Measurements from ENCODE around the gene JDP2.
A peak's percentile ranks its signal among the peaks of the same experiment; 100 is the strongest.

Gene JDP2

DNA sequence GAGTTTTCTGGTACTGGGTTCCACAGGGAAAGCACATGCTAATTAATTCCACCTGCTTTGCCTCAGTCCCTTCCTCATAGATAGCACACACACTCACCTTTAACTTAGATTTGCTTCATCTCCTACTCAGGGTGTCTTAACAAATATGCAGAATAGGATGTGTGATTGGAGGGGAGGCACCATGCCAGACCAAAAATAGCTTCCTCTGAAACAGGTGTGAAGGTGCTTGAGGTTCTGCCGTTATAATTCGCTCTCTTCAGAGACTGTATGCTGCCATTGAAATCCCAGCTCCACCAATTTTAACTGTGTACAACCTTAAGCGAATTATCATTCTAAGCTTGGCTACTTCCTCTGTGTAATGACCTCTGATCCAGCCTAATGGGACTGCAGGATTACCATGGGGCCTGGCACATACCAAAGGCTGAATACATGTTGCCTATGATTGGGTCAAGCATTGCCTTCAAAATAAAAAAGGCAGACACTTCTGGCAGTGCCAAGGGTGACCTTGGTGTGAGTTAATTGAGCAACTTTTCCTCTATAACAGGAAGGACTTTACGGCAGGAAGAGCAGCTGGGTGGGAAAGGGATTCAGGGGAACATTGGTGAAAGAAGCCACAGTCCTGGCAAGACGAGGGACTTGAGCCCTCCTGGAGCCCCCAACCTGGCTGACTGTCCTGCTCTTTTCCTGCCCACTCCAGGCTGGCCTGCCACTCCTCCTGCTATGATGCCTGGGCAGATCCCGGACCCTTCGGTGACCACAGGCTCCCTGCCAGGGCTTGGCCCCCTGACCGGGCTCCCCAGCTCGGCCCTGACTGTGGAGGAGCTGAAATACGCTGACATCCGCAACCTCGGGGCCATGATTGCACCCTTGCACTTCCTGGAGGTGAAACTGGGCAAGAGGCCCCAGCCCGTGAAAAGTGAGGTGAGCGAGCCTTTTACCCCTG, 9.7 kb downstream of the JDP2 start:
- DNase-seq, result no peak

DNA sequence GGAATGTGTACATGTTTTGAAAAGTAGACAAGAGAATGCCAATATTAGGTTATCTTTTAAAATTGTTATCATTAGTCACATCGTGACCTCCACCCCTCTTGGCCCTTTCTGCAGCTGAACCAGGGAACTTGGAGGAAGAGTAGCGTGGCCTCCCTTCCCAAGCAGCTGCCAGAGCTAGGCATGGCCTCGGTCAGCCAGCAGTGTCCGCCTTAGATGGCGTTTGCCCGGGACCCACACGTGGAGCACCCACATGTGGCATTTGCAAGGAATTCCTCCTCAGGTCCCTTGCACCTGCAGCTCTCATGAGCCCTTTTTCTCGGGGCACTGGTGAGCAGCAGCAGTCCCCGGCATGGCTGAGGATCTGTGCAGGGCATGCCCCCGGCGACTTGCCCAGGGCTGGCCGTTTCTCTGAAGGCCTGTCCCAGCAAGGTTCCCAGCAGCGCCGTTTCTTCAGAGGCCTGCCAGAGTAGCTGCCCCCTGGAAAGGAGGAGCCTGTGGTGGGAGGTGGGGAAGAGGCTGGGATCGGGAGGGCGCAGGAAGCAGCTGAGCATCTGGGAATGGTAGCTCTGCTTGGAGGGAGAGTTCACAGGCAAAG, 10.8 kb downstream of the JDP2 start:
- DNase-seq, result no peak

DNA sequence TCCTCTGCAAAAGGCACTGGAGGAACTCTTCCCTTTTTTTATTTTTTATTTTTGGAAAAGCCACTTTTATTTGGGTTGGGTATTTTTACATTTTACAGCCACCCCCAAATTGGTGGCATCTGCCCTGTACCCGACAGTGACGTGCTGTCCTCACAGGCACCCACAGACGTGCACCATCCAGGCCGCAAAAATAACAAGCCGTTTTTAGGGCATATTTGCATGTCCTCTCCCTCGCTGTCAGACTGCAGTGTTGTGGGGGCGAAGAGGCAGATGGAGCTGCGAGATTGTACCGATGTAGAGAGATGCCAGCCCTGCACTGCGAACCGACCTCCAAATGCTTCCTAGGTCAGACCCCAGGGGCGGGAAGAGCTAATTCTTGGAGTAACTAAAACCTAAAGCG, 12.2 kb downstream of the JDP2 start:
- DNase-seq, result no peak

DNA sequence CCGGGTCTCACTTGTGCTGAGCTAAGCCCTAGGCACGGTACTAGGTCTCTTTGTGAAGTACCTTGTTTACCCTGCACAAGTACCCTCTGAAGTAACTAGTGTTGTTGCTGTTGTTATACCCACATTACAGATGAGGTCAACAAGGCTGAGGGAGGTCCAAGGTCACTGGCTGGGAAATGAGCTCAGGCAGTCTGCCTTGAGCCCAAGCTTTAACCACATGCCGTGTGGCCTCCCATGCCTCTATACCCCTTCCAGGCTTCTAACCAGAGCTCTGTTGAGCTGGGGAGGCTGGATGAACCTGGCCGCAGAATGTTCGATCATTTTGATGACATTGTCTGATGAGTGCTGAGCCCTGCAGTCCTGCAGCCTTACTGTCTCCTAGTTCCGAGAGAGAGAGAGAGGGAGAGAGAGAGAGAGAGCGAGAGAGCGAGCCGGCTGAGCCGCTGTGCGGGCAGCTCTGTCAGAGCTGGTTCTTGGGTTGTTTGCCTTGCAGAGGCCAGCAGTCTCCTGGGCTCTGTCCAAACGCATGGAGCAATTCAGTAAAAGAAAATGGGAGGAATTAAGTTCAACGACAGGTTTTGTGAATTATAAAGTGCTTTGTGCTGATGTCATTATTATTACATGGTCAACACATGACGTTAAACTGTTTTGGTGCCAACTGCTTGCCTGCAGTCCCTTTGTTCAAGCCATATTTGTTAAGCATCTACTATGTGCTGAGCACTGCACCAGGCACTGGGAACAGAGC, 13.1 kb downstream of the JDP2 start:
- DNase-seq, result peak; percentile 32

DNA sequence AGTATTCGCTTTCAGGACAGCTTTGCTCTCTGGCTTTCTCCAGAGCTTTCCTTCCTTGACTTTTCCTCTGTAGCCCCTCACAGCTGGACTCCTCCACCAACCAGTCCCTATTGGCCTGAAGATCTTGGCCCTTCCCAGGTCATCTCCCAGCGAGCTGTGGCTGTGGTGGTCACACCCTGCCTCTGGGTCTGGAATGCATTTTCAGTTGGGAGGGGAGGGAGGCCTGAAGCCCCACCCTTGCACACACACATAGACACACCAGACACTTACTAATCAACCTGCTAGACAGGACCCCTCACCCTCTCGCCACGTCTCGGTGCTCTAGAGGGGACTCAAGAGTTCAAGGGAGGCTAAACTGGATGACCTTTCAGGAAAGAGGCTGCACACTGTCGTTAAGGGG, 13.9 kb downstream of the JDP2 start:
- DNase-seq, result peak; percentile 42

DNA sequence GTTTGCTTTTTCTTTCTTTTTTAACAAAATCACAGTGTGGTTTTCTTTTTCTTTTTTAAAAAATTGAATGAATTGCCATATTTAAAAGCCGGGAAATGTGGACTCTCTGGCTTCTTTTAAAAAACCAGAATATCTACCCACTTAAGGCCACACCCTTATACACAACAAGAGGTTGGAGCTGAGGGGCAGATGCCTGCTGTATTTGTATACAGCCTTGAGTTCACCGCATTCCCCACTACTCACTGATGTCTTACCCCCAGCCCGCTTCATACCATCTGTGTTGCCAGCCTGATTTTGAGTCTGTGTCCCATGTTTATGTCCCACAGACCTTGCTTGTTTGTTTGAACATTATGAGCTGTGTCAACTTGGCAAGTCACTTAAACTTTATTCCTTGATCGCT, 14.3 kb downstream of the JDP2 start:
- no peak for DNase-seq

DNA sequence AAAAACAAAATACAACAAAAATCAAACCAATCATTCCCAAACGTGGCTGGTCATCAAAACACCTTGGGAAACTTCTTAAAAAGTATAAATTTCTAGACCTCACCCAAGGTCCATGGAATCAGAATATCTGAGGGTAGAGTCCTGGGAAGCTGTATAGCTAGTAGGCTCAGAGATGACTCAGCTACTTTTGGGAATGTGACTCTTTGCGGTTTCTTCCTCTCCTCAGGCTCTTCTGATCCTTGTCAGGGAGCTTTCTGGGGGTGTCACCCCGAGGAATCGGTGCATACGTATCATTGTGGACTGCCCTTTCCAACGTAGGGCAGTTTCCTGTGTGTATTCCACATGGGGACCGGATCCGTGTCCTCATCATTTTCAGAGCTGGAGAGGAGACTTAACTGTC, 14.8 kb downstream of the JDP2 start:
- DNase-seq, result peak; percentile 42

DNA sequence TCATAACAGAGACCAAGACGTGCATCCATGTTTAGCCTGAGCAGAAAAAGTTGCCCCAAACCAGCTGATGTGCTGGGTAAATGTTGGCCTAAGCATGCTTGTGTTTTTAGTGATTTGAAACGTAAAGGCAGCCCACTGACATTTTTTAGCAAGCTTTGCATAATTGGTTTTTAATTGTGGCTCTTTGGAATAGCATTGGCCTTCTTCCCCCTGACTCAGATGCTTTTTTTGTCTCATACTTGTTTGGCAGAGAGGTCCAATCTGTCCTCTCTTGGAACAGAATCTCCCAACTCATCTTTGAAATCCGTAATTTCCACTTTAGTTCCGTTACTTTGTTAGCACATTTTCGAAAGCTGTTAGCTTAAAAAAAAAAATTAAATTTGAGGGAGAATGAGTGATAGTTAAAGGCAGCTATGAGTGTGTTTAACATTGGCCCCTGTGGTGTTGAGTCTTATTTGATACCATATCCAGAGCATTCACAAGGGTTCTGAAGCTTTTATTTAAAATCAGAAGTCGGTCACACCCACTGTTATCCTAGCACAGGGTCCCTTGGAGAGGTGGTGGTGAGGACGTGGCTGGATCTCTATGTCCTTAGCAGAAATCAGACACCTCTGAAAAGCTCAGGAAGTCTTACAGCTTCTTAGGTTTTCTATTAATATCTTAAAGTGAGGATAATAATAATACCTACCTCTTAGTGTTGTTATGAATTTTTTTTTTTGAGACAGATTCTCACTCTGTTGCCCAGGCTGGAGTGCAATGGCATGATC, 15.6 kb downstream of the JDP2 start:
- no peak for DNase-seq

DNA sequence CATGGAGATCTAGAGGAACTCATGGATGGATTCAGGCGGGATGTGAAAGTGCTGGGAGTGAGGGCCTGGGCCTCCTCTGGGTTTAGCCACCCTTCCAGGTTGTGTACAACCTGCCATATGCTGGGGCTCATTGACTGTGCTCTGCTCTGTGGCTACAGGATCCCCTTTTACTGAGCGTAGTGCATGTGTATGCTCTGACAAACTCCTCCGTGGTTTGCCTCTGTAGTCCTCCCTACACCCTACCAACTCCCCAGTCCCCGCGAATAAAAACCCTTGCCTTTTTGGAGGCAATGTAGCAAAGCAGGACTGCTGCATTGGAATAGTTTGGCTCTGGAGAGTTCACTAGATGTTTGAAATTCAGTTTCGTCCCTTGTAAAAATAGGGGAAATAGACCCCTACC, 17.4 kb downstream of the JDP2 start:
- no peak for DNase-seq

DNA sequence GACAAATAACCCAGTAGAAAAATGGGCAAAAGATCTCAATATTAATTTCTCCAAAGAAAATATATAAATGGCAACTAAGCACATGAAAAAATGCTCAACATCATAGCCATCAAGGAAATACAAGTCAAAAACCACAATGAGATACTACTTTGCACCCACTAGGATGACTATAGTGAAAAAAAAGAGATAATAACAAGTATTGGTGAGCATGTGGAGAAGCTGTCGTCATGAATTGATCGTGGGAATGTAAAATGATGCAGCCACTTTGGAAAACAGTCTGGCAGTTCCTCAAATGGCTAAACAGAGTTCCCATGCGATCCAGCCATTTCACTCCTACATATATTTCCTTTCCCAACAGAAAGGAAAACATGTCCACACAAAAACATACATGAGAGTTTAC, 18.1 kb downstream of the JDP2 start:
- DNase-seq, result no peak

DNA sequence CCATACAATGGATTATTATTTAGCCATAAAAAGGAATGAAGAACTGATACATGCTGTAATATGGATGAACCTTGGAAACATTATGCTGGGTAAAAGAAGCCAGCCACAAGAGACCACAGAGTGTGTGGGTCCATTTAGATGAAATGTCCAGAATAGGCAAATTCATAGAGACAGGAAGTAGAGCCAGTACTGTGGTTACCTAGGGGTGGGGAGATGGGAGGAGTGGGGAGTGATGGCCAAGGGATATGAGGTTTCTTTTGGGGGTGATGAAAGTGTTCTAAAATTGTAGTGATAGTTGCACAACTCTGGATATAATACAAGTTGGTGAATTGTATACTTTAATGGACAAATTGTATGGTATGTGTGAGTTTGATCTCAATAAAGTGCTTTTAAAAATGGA, 18.6 kb downstream of the JDP2 start:
- DNase-seq, result no peak

DNA sequence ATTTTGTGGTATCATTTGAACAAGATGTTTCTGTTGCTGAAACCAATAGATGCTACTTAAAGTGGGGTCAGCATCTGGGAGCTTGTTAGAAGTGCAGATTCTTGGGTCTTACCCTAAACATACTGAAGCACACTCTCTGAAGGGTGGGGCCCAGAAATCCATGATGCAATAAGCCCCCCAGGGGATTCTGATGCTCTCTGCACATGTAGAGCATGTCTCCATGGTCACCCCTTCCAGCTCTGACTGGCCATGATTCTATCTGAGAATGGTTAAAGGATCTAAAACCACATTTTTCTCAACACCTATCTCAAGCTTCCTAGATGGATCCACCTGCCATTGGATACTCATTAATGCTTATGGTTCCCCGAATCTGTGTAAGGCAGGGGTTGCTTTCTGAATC, 20.4 kb downstream of the JDP2 start:
- peak; percentile 11 for DNase-seq

DNA sequence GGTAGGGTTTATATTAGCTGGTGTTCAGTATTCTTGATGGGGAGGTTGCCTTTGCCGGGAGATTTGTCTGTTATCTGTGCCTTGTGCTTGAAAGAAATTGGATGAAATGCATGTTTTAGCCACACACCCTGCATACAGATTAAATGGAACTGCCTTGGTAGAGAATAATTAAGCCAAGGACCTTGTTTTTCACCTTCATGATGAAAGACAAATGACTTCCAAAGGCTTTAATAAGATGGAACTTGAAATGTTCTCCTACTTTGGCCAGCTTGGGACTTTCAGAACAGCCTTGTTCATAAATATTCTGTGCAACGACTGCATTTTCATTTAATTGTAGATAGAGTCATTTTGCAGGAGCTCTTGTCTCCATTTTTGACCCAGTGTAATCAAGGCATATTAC, 21.2 kb downstream of the JDP2 start:
- no peak for DNase-seq

DNA sequence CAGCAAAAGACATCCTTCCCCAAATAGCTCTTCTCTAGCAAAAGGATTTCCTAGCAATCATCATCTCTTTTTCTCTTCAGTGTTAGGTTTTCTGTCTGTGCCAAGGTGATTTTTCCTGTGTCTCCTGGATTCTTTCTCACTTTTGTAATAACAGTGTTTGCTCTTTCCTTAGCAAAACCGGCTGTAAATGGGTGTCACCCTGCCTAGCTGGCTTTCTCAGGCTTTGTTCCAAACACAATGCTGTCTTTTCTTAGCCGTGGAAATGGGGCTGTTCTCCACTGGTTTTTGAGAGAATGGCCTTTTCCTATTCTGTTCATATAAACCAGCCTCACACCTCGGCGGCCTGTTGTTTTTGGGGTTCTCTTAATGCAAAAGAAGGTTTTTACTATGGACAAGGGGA, 21.9 kb downstream of the JDP2 start:
- DNase-seq, result no peak

DNA sequence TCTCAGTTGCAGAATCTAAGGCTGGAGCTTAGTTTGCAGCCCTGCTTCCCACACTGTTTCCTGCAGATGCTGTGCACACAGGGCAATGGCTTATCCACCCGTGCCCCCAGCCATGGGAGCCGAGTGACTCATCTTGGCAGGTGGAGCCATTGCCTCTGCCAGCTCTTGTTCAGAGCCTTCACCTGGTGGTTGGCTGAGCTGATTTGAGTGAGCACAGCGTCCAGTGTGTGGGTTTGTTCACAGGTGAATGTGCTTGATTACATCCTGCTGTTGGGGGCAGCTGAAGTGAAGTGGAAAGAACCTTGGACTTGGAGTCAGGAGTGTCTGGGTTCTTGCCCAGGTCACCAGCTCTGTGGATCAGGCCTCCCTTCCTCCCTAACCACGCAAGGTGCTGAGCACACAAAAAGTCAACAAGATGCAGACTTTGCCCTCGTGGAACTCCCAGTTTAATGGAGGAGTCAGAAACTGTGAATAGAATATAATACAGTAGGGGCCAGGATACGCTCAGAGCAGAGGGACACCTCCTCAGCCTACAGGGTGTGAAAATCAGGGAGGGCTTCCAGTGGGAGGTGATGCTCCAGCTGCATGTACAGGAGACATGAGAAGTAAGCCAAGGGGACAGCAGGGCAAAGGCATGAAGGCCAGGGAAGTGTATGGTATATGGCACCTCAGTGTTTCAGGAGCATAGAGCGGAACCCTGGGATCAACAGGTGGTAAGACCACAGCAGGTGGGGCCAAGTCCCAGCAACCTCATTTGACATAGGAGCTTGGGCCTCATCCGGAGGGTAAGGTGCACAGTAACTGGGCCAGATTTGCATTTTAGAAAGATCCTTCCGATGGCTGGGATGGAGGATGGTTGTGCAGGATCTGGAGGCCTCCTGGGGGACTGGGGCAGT, 22.8 kb downstream of the JDP2 start:
- DNase-seq, result no peak

DNA sequence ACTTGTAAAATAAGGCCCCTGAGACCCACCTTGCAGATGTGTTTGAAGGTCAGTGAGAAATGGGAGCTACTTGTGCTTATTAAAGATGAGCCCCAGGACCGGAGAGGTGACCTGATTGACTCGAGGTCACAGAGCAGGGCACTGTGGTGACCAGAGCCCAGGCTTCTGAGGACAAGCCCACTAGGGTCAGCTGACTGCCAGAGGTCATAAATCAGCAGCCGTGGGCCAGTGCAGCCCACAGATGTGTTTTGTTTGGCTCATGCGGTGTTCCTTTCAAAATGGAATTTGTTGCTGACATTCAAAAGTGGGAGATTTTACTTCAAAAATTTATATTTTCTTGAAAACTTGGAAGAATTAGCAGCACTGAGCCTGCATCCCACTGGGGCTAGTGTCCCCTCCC, 24.5 kb downstream of the JDP2 start:
- DNase-seq, result no peak

DNA sequence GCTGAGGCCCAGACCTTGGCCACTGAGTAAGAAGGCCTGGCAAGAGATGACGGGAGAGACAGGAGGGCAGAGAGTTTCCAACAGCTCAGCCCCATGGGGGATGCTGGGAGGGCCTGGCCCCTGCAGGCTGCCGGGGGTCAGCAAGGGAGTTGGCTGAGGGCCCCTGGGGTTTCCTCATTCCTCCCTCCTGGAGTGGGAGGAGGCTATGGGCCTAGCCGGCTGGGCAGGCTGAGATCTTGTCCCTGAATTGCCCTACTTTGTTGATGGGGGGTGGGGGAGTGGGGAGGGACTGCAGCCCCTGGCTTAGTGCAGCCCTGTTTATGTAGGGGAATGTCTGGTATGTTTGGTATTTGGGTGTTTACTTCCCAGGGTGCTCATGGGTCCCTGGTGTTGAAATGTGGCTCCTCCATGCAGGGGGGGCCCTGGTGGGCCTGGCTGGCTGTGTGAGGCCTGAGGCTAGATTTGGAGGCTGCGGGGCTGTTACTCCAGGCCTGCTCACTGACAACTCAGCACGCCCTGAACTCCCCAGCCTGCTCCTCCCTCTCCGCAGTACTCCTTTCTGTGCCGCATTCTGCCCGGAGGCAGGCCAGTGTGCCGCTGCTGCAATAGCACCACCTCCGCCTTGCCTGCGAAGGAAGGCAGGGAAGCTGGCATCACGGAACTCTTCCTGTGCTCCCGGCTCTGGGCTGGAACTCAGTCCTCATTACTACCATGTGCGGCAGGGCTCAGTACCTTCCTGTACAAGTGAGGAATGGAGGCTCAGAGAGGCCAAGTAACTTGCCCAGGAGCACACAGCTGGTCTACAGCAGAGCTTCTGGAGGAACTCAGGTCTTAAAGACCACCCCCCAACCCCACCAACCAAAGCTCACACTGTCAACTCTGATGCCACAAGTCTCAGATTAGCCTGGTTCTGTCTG, 25.3 kb downstream of the JDP2 start:
- DNase-seq, result peak; percentile 93

DNA sequence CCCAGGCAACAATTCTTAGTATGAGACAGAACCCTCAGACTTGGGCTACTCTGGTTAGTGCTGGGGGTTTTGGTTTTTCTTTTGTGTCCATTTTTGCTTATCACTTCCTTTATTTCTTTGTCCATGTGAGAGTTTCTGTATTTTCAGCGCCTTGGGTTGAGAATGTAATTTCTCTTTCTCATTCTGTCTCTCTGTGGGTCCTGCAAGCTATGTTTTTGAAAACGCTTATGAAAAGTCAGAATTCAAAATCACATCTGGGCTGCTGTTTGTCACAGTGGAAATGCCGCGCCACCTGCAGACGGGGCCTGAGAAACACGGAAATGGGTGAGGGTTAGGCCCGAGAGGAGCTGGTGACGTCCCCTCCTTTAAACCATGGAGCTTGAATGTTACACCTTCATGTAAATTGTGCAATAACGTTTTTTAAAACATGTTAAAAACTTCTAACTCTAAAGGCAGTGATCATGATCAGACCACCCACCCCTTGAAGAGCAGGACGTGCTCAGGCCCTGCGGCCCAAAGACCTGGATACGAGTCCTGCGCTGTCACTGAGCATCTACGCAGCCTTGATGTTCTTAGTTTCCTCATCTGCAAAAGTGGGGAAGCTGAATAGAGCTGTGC, 26.1 kb downstream of the JDP2 start:
- no peak for DNase-seq

DNA sequence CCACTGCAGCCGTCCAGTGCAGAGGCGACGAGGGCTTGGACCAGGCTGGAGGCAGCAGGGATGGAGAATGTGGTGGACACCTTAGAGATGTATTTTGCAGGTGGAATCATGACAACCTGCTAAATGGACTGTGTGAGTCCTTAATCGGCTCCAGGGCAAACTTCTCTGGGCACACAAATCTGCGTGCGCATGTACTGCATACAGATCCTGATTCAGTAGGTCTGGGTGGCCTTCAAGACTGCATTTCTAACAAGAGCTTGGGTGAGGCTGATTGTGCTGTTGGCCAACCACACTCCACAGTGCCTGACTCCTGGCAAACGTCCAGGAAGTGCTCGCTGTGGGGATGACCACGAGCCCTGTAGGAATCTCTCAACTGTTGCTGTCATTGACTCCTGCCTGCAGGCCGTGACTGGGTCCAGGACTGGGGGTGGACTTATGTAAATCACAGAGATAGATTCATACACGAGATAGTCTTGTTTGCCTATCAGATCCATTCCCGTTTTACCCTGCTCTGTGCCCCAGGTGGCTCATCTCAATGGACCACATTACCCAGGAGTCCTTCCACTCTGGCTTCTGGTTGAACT, 27.2 kb downstream of the JDP2 start:
- peak; percentile 78 for DNase-seq
